DMS153 treated with DMSO at 0.1 percent for 48 hours (cell line): Measurements from ENCODE around the gene DAPK2.
"Not testable (repeated sequence)": the region's sequence is repeated elsewhere in the genome, so short reads cannot be mapped to it uniquely, and the experiment has no call there.

Experiments used
- DNase-seq: peaks from one replicate; lab custom pipeline; 2025; ENCODE audit not compliant: unreplicated experiment; lab: John Stamatoyannopoulos, UW

Gene DAPK2

DNA sequence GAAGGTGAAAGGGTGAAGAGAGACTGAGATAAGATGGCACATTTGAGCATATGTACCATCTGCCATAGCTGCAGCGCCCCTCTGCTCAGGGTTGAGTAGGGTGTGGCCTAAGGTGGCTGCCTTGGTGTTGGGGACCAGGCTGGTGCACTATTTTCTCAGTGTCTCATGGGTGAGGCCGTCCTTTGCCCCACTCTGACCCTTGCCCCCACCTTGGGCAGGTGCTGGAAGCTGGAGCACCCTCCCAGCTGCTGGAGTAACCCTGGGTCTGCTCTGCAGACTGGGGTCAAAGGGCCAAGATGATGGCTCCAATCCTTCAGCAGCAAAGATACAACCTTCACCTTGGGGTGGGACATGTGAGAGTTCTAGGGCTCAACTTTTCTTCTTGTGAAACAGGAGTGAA lies 69.2 kb downstream of the DAPK2 start:
- DNase-seq = no peak

DNA sequence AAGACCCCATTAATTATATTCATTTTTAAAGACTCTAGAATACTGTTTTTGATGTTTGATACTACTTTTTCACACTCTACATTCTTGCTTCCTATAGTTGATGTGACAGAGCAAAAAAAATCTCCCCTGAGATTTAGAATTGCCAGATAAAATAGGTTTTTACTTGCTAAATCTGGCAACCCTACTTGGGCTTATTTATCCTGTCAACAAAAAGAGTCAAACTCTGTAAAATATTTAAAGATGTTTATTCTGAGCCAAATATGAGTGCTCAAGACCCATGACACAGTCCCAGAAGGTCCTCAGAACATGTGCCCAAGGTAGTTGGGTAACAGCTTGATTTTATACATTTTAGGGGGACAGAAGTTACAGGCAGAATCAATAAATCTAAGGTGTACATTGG lies 72.3 kb downstream of the DAPK2 start:
- DNase-seq = no peak

GRCh38 chr15:63973212-63974009 lies 72.9 kb downstream of the DAPK2 start:
- no peak for DNase-seq

GRCh38 chr15:63972801-63973200 lies 73.5 kb downstream of the DAPK2 start:
- DNase-seq = no peak

- DNase-seq = no peak
Observed at GRCh38 chr15:63971904-63972303, 74.4 kb downstream of the DAPK2 start.

- no peak for DNase-seq
Observed at GRCh38 chr15:63971427-63971805, 74.9 kb downstream of the DAPK2 start.

DNA sequence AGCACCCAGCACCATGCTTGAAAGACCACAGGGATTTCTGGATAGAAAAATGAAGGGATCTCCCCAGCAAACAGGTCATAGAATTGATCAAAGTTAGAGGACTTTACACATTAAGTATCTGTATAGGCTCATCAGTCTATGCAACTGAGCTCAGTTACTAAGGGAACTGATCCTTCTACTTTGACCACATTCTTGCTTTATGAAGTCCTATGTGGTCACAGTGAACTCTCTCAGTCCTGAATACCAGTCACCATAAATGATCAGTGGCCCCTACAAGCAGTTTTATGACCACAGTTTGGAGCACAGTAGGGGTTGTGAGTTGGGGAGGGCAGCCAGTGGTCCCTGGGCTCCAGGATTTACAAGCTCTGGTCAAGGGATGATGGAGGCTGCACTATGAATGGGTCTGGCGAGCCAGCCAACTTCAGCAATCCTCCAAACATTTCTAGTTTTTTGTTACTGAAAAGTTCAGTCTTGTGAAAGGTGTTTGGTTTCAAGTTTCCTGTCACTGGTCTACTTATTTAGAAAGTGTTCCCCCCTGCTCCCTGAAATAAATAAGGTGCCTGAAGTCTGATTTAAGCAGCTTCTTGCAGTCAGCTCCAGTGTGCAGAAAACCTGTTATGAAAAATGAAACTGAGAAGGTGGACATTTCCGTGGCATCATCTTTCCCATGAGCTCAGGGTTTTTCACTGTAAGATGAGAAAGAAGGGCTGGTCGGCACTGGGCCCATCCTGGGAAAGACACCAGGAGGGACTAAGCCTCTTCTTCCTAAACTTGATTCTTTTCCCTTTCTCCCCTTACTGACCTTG lies 75.5 kb downstream of the DAPK2 start:
- no peak for DNase-seq

- DNase-seq = no peak
Observed at GRCh38 chr15:63969652-63970421, 76.4 kb downstream of the DAPK2 start.

DNA sequence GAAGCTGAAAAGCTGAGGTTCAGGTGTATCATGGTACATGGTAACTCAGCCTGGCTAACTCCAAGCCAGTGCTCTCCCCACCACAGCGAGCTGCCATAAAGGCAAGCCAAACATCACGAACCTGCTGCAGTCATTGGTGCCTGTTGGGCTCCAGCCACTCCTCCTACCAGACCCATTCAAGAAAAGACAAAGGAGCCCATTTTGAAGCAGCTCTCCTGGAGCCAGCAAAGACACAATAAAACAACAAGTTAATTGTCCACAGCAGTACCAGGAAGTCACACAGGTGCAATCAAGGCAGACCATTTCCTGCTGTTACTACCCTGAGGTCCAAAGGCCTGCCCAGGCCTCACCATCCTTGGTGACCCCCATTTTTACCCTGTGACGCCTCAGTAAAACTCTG lies 77.6 kb downstream of the DAPK2 start:
- DNase-seq = no peak

DNA sequence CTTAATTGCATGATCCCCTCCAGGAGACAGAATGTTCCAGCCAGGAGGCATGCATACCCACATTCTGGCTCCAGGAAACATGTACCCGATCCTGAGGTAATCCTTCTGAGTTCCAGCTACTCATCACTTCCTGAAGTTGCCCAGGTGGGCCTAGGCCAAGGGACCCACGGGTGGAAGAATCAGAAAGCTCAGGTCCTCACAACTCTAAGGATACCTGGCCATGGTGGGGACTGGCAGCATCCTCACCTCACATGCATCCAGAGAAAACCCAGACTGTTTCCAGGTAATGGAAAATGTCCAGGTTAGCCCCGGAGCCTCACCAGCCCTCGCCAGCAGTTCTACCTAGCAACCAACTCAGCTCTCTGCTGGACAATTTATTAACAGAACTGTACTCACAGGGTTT lies 78.2 kb downstream of the DAPK2 start:
- DNase-seq = no peak

GRCh38 chr15:63967616-63968015 lies 78.7 kb downstream of the DAPK2 start:
- no peak for DNase-seq

DNA sequence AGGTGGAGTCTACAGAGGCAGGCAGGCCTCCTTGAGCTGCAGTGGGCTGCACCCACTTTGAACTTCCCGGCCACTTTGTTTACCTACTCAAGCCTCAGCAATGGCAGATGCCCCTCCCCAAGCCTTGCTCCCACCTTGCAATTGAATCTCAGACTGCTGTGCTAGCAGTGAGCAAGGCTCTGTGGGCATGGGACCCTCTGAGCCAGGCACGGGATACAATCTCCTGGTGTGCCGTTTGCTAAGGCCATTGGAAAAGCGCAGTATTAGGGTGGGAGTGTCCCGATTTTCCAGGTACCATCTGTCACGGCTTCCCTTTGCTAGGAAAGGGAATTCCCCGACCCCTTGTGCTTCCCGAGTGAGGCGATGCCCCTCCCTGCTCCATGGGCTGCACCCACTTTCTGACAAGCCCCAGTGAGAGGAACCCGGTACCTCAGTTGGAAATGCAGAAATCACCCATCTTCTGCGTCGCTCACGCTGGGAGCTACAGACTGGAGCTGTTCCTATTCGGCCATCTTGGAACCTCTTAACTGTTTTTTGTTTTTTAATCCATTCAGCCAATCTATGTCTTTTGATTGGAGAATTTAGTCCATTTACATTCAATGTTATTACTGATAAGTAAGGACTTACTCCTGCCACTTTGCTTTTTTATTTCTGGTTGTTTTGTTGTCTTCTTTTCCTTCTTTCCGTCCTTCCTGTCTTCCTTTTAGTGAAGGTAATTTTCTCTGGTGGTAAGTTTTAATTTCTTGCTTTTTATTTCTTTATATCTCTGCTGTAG lies 83.2 kb downstream of the DAPK2 start:
- not testable (repeated sequence) for DNase-seq

DNA sequence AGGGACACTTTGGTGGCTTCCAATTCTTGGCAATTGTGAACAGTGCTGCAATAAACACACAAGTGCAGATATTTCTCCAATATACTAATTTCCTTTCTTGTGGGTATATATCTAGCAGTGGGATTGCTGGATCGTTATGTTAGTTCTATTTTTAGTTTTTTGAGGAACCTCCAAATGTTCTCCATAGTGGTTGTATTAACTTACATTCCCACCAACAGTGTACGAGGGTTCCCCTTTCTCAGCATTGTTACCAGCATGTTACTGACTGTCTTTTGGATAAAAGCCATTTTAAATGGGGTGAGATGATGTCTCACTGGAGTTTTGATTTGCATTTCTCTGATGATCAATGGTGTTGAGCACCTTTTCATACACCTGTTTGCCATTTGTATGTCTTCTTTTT lies 92.8 kb downstream of the DAPK2 start:
- DNase-seq = no peak

DNA sequence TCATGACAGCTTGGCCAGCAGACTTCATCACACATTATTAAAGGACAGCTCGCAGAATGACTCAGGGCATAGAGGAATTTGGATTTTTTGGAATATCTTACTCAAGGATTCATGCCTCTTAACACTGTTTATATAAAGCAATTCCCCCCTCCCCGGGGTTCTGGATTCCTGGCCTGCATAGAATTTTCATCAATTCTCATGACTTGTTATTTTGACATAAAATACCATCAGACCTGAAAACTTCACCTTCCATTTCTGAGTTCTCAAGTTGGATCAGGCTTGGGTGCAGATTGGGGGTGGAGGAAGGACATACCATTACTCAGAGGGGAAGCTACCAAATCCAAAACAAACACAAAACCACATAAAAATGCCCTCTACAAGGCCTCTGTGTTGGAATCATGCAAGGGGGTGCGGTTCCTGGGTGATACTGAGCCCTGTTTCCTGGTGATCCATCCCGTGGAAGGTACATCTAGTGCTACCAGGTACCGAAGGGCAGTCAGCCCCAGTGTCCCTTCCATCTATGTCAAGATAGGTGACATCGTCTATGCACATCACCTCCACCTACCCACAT lies 95.3 kb downstream of the DAPK2 start:
- DNase-seq = no peak

DNA sequence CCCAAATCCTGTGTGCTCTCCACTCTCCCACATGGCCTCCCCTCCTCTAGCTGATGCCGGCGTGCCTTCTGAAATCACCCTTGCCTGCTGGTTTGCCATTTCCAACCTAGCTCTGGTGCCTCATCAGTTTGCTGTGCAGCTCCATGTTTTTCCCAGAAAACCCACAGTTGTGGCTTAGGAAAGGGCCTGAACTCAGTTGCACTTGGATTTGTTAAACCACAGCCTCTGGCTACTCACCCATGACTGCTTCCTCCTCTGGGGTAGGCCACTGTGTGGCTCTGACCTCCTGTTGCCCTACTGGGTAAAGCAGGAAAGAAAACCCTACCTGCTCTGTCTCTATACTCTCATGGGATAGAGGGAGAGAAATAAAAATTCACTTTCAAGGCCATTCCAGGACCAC lies 97.3 kb downstream of the DAPK2 start:
- no peak for DNase-seq

DNA sequence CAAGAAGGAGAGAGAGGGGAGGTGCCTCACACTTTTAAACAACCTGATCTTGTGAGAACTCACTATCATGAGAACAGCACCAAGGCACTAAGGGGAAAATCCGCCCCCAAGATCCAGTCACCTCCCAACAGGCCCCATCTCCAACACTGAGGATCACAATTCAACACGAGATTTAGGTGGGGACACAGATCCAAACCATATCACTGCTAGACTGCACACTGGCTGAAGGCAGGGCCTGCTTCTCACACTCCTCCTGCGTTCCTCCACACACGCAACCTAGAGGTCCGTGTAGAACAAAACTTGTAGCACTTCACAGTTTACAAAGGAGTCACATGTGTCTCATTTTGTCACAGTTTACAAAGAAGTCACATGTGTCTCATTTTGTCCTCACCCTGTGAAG lies 97.8 kb downstream of the DAPK2 start:
- DNase-seq = no peak

GRCh38 chr15:63947228-63947627 lies 99.1 kb downstream of the DAPK2 start:
- DNase-seq = no peak

- DNase-seq = no peak
Observed at GRCh38 chr15:63946524-63947065, 99.7 kb downstream of the DAPK2 start.

DNA sequence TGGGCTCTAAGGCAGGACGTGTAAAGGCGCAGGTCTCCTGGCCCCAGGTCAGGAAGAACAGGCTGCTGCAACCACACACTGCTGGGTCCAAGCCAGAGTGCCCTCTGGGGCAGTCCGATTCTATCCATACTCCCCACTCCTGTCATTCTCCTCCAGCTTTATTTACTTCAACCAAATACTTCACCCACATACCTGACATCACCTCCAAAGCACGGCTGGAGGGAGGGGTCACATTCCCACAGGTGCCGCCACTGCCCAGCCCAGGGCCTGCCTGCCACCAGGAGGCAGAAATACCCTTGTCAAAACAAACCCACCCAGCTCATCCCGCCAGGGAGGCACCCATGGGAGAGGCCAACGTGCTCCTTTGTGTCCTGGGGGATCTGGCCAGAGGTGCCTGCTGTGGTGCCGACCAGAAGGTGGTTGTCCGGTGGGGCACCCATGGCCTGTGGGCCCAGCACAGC lies 100.4 kb downstream of the DAPK2 start:
- DNase-seq = no peak
